ENCODE results near the gene TM6SF1.

DNA sequence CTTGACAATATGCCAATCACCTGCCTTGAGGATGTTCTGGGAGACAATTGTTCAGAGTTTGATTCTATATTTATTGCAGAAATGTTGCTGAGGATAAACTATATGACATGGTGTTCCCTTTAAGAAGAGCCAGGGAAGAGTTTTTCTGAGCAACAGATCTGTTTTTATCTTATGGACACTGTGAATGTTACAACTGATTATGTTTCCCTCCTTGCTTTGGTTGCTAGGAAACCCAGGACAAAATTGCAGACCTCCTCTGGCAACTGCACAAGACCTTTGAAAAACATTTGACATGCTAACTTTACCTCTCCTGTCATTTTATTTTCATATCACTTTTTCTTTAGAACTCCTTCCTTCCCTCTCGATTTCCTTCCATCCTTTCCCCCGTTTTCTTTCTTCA lies 8.2 kb upstream of the TM6SF1 start:
- TF ChIP-seq, protein P1, sequence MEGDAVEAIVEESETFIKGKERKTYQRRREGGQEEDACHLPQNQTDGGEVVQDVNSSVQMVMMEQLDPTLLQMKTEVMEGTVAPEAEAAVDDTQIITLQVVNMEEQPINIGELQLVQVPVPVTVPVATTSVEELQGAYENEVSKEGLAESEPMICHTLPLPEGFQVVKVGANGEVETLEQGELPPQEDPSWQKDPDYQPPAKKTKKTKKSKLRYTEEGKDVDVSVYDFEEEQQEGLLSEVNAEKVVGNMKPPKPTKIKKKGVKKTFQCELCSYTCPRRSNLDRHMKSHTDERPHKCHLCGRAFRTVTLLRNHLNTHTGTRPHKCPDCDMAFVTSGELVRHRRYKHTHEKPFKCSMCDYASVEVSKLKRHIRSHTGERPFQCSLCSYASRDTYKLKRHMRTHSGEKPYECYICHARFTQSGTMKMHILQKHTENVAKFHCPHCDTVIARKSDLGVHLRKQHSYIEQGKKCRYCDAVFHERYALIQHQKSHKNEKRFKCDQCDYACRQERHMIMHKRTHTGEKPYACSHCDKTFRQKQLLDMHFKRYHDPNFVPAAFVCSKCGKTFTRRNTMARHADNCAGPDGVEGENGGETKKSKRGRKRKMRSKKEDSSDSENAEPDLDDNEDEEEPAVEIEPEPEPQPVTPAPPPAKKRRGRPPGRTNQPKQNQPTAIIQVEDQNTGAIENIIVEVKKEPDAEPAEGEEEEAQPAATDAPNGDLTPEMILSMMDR (conservative IDR thresholded peaks at IDR 0.05 in 1 of 2, IDR thresholded peaks at IDR 0.05 in 1 of 2; ENCODE audit: low read depth in 1 of 2, low read length in 2 of 2), result no peak
- no peak for TF ChIP-seq EZH2 (IDR thresholded peaks at IDR 0.05; ENCODE audit: low read length, missing control alignments)

Measured in fibroblast of lung (primary cell).